Epithelial cell of umbilical artery (primary cell): Measurements from ENCODE around the gene SPHK2. TPM values are rescaled to one million over a fixed set of nuclear protein-coding genes. Genes with fewer than 3 reads are reported as not detected.

Experiments
- total RNA-seq: library from RNA; depleted of rRNA; stranded (reverse); fragments of >200 nt; gene quantifications from 2 replicates; pipeline ENCODE4 v1.2.3, GENCODE V29; 2014

SPHK2 gene, protein sequence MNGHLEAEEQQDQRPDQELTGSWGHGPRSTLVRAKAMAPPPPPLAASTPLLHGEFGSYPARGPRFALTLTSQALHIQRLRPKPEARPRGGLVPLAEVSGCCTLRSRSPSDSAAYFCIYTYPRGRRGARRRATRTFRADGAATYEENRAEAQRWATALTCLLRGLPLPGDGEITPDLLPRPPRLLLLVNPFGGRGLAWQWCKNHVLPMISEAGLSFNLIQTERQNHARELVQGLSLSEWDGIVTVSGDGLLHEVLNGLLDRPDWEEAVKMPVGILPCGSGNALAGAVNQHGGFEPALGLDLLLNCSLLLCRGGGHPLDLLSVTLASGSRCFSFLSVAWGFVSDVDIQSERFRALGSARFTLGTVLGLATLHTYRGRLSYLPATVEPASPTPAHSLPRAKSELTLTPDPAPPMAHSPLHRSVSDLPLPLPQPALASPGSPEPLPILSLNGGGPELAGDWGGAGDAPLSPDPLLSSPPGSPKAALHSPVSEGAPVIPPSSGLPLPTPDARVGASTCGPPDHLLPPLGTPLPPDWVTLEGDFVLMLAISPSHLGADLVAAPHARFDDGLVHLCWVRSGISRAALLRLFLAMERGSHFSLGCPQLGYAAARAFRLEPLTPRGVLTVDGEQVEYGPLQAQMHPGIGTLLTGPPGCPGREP
- total RNA-seq, result 8.4 and 10.5 TPM in 2 replicates

DNA sequence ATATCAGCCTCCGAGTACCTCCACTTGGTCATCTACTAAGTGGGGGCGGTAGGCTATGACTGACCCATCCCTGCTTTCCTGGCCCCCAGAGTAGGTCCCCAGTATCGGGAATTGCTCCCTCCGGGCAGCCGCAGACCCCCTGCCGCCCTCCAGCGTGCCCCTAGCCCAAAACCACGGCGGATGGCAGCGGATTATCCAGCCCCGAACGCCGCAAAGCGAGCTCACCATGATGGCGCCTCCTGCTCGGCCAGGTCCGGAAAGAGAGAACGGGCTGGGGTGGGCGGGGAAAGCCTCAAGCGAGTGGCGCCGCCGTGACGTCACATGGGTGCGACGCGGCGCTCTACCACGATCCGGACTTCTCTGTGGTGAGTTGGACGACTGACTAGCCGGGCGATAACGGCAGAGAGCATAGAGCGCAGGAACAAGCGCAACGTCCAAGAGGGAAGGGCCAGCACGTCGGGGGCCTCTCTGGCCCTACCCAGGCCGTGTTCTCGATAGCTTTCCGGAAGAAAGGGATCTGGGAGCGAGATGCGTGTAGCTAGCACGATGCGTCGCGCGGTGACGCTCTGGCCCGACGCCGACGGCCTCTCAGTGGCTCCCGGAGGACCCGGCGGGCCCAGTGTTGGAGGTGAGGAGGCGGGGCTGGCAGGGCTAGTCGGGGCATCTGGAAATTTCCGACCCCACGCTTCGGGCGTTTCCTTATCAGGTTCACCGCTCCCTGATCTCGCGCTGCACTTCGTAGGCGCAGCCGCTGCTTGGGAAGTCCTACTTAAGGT is at the start of gene SPHK2, which contains the start of gene RPL18:
SPHK2 (plus strand) TSS at position 591 of the 776 bp plus-strand sequence. CDS start 1,009 bp downstream, outside the sequence.
RPL18 (minus strand) TSS at position 263 of the 776 bp plus-strand sequence; CDS start at position 228, 35 bp downstream.

DNA sequence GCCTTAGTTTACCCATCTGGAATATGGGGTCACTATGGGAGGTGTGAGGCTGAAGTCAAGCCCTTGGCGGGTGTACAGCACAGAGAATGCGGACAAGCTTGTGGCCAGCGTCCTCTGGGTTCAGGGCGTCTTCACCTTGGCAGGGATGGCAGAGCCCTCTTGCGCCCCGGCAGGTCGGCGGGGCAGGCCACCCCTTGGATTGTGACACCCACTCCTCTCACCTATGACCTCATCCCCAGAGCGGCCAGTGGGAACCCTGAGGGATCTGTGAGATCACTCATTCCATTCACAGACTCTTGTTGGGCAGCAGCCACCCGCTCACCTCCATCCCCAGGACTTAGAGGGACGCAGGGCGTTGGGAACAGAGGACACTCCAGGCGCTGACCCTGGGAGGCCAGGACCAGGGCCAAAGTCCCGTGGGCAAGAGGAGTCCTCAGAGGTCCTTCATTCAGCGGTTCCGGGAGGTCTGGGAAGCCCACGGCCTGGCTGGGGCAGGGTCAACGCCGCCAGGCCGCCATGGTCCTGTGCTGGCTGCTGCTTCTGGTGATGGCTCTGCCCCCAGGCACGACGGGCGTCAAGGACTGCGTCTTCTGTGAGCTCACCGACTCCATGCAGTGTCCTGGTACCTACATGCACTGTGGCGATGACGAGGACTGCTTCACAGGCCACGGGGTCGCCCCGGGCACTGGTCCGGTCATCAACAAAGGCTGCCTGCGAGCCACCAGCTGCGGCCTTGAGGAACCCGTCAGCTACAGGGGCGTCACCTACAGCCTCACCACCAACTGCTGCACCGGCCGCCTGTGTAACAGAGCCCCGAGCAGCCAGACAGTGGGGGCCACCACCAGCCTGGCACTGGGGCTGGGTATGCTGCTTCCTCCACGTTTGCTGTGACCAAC is 12.6 kb upstream of the SPHK2 start, which contains the start of gene SPACA4:
SPACA4 (plus strand) TSS at position 280 of the 896 bp plus-strand sequence; CDS start at position 517, 237 bp downstream.

DNA sequence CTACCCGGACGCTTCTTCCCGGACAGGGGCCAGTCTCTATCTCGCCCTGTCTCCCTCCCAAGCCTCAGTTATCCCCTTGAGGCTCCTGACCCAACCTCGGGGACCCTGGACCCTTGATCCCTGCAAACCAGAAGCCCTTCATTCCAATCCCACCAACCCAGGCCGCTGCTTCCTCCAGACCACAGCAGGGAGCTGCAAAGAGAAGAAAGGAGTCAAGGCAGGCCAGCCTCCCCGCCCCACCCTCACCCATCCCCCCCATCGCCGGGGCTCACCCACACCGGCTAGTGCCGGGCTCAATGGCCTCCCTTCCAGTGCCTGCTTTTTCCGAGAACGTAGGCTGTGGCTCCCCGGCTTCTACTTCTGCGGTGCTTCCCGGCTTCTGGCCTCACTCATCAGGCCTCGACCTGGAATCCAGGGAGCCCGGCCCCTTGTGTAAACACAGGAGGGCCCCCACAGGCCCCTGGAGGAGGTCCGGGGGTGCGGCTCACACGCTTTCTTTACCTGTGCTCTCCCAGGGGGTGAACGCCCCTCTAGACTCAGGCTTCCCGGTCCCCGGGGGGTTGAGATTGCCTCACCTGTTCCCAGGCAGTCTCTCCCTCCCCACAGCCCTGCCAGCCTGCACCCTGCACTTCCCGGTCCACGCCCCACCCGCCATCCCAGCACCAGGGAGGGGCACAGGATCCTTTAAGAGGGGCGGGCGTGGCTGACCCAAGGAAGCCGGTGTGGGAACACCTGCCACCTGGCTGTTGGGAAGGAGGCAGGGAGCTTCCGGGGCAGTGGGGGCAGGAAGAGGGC is 4.7 kb upstream of the SPHK2 start, which contains the start of gene FAM83E:
FAM83E (minus strand) TSS at position 641 of the 795 bp plus-strand sequence. CDS start 1,704 bp downstream, outside the sequence.

DNA sequence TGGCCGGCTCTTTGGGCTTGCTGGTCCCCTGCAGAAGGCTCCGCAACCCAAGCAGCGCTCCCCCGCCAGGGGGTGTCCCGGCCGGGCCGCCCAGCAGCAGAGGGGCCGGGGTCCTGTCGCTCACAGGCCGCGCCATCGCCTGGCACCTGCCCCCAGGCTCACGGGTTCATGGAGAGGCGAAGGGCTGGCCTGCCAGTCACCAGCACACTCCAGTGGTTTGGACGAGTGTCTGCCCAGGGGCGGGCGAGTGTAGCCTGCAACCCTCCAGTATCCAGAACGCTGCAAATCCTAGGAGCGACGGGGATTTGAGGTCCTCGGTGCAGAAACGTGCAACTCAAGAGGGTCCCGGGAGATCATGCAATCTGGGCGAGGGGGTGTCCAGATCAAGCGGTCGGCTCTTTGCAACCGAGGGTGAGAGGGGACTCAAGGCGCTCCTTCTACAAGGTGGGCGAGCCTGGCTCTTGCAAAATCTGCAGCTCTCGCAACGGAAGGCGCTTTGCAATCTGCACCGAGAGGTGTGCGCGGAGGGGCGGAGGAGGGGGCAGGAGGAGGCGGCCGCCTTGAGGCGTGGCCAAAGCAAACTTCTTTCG is 17.6 kb downstream of the SPHK2 start, which contains the start of gene DBP:
DBP (minus strand) TSS at position 521 of the 590 bp plus-strand sequence; CDS start at position 136, 385 bp downstream.

DNA sequence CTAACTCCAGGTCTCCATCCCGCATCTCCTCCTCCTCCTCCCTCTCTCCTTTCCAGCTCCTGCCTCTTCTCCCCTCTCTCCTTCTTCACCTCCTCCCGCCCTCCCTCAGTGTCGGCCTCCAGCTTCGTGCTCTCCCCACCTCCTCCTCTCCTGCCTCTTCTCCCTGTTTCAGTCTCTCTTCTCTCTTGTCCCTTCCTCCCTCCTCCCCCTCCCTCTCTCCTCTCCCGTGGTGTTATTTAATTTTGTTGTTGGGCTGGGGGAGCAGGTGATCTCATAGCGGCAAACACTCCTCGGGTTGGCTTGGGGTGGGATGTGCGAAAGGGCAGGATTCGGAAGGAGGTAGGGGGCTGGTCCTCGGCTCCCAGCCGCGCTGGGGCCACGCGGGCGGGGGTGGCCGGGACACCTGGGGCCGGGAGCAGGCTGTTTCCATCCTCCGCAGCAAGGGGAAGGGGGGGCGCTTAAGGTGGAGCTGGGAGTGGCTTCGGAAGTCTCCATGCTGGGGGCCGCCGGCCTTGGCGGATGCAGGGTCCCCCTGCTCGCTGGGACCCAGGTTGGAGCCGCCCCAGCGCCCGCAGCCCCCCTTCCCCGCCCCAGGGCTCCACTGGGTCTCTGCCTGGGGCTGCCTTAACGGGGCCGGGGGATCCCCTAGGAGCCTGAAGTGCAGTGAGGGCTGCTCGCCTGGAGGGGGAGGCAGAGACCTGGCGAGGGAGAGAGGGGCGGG is 26.9 kb downstream of the SPHK2 start, which contains the start of gene CA11:
CA11 (minus strand) TSS at position 187 of the 721 bp plus-strand sequence. CDS start 555 bp downstream, outside the sequence.

DNA sequence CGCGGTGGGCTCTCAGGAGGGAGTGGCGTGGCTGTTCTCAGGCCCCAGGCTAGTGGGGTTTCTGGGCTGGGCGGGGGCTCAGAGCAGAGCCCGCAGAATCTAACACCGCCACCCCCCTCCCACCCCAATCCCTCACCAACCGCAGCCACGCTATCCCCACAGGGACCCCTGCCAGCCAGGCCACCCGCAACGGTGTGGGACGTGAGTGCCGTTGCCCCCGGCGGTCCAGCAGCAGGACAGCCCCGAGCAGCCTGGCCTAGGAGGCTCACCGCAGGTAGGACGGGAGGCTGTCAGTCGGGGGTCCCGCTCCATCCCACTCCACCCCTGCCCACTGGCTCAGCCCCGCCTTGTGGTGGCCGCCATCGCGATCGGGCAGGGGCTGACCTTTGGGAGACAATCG is 53.7 kb downstream of the SPHK2 start, which contains the start of gene NTN5:
NTN5 (minus strand) TSS at position 24 of the 400 bp plus-strand sequence. CDS start 2,031 bp downstream, outside the sequence.

Other genes with a start within 250 kb of the SPHK2 start
- 29.8 and 35.1 TPM in 2 replicates for gene KDELR1, start 228.0 kb upstream of the SPHK2 start, total RNA-seq
- gene GRIN2D, start 225.8 kb upstream of the SPHK2 start, total RNA-seq, result 0.15 and 0.32 TPM in 2 replicates
- gene GRWD1, start 173.5 kb upstream of the SPHK2 start, total RNA-seq, result 44.5 and 65.8 TPM in 2 replicates
- gene KCNJ14, start 163.9 kb upstream of the SPHK2 start, total RNA-seq, result 0.30 and 0.32 TPM in 2 replicates
- gene CYTH2, start 150.1 kb upstream of the SPHK2 start, total RNA-seq, result 66.7 and 101 TPM in 2 replicates
- under 0.01 and 0.61 TPM in 2 replicates for gene LMTK3, start 107.7 kb upstream of the SPHK2 start, total RNA-seq
- gene SULT2B1, start 67.3 kb upstream of the SPHK2 start, total RNA-seq, result not detected in 2 replicates
- not detected in 2 replicates for gene SPACA4, start 12.8 kb upstream of the SPHK2 start, total RNA-seq
- 0.65 and 1.1 TPM in 2 replicates for gene FAM83E, start 4.4 kb upstream of the SPHK2 start, total RNA-seq
- 2,633 and 3,123 TPM in 2 replicates for gene RPL18, start 328 bp upstream of the SPHK2 start, total RNA-seq
- 1.2 and 1.6 TPM in 2 replicates for gene DBP, start 17.9 kb downstream of the SPHK2 start, total RNA-seq
- 0.65 and 1.2 TPM in 2 replicates for gene CA11, start 26.7 kb downstream of the SPHK2 start, total RNA-seq
- not detected in 2 replicates for gene NTN5, start 53.5 kb downstream of the SPHK2 start, total RNA-seq
- not detected in 2 replicates for gene FUT2, start 76.5 kb downstream of the SPHK2 start, total RNA-seq
- gene MAMSTR, start 100.2 kb downstream of the SPHK2 start, total RNA-seq, result 0.32 TPM in 1 of 2 replicates, not detected in the other
- 68.2 and 85.8 TPM in 2 replicates for gene RASIP1, start 121.1 kb downstream of the SPHK2 start, total RNA-seq
- gene IZUMO1, start 127.4 kb downstream of the SPHK2 start, total RNA-seq, result 0.30 and 0.32 TPM in 2 replicates
- gene FUT1, start 133.1 kb downstream of the SPHK2 start, total RNA-seq, result 5.5 and 6.4 TPM in 2 replicates
- not detected in 2 replicates for gene FGF21, start 136.0 kb downstream of the SPHK2 start, total RNA-seq
- 47.4 TPM in 2 replicates for gene BCAT2, start 191.5 kb downstream of the SPHK2 start, total RNA-seq
- gene HSD17B14, start 217.0 kb downstream of the SPHK2 start, total RNA-seq, result 5.8 and 13.2 TPM in 2 replicates
- 1.9 and 2.7 TPM in 2 replicates for gene PLEKHA4, start 249.1 kb downstream of the SPHK2 start, total RNA-seq